Astrocyte of the spinal cord (primary cell): Measurements from ENCODE around the gene ODF2.
"Not testable (repeated sequence)": the region's sequence is repeated elsewhere in the genome, so short reads cannot be mapped to it uniquely, and the experiment has no call there.

Experiments used
- DNase-seq: peaks from one replicate; pipeline ENCODE4 v3.0.0; 2011; ENCODE audit warnings: low read depth, low spot score
- H3K4me3 ChIP-seq: 2 replicates; pipeline ENCODE4 v1.5.1; 2011; ENCODE audit warnings: low read depth, mild to moderate bottlenecking, low read length, moderate library complexity
- in situ Hi-C: cut with HindIII; loops from 2 replicates; pipeline ENCODE4 v1.10.0; 2017; ENCODE audit warnings: low sequenced_read_pairs
- TF ChIP-seq, protein P1 (sequence below): IDR thresholded peaks from 2 replicates; pipeline ENCODE4 v1.5.1; 2012; ENCODE audit warnings: low read depth, mild to moderate bottlenecking, low read length, inconsistent platforms

ODF2 gene

DNA sequence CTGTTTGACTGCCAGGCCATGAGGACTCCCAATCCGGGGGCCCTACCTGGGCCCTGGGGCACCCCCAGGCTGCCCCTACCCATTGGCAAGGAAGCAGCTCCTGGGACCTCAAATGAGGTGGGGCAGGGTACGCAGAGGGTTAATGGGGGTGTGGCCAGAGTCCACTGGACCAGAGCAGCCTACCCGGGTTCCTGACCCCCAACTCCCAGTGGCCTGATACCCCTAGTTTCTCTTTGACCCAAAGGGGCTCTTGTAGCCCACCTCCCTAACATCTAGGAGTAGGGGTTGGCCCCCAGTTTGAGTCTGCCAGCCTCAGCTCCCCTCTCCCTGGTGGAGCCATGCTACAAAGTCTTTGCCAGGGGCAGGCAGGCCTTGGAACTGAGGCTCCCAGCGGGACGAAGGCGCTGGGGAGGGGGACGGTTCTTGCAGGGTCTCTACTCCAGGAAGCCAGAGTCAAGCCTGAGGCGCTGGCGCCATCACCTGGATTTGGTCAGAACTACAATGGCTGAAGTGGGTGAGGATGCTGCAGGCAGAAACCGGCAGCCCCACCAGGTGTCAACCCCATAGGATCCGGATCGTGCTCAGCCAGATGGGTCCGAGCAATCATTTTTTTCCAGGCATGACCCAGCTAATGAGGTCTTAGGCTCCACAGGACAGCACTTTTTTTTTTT, 43.6 kb upstream of the ODF2 start:
- TF ChIP-seq, protein P1, sequence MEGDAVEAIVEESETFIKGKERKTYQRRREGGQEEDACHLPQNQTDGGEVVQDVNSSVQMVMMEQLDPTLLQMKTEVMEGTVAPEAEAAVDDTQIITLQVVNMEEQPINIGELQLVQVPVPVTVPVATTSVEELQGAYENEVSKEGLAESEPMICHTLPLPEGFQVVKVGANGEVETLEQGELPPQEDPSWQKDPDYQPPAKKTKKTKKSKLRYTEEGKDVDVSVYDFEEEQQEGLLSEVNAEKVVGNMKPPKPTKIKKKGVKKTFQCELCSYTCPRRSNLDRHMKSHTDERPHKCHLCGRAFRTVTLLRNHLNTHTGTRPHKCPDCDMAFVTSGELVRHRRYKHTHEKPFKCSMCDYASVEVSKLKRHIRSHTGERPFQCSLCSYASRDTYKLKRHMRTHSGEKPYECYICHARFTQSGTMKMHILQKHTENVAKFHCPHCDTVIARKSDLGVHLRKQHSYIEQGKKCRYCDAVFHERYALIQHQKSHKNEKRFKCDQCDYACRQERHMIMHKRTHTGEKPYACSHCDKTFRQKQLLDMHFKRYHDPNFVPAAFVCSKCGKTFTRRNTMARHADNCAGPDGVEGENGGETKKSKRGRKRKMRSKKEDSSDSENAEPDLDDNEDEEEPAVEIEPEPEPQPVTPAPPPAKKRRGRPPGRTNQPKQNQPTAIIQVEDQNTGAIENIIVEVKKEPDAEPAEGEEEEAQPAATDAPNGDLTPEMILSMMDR = peak; percentile 77
- in situ Hi-C loops = no loop called here
- DNase-seq = peak; percentile 35
- no peak overlapping the region for H3K4me3 ChIP-seq

DNA sequence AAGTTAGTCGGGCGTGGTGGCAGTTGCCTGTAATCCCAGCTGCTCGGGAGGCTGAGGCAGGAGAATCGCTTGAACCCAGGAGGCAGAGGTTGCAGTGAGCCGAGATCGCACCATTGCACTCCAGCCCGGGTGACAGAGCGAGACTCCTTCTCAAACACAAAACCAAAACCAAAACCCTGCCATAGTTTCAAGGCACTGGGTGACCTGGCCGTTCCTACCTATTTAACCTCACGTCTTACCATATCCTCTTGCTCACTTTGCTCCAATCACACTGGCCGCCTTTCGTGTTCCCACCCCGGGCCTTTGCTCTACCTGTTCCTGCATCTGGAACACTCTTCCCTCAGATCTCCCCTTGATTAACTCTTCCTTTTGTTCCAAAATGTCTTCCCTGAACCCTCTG, 42.1 kb upstream of the ODF2 start:
- in situ Hi-C loops, H3K4me3 ChIP-seq, DNase-seq: not testable (repeated sequence)

DNA sequence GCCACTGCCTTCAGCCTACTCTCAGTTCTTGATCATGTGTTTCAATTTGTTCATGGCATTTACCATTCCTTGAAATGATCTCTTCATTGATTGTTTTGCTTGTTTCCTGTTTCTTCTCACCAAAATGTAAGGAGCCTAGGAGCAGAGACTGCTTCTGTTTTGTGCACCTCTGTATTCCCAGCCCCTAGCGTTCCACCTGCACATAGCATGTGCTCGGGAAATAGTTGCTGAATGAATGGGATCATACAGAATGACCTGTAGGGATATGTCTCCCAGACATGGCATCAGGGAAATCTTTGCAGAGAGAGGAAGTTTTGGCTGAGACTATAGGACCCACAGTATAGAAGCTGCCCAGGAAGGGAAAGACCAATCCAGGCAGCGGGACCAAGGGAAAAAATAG, 41.3 kb upstream of the ODF2 start:
- in situ Hi-C loops = no loop called here
- TF ChIP-seq, protein P1 = peak; percentile 9
- H3K4me3 ChIP-seq = no peak overlapping the region

DNA sequence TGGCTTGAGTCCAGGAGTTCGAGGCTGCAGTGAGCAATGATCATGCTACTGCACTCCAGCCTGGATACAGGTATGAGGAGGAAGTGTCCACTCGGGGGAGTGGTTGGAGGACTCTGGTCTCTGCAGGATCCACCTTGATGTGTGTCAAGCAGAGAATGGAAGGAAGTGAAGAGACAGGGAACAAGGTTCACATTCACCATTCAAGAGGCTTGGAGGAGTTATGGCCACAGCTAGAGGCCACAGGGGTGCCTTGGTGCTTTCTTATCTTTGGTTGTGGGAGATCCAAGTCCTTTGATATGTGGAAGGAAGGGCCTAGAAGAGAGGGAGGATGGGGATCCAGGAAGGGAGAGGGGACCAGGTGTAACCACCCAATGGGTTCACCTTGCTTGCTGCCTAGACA, 40.5 kb upstream of the ODF2 start:
- TF ChIP-seq, protein P1 = no peak

More for the DNA sequence above, 41.3 kb upstream of the ODF2 start:
- DNase-seq = no peak

DNA sequence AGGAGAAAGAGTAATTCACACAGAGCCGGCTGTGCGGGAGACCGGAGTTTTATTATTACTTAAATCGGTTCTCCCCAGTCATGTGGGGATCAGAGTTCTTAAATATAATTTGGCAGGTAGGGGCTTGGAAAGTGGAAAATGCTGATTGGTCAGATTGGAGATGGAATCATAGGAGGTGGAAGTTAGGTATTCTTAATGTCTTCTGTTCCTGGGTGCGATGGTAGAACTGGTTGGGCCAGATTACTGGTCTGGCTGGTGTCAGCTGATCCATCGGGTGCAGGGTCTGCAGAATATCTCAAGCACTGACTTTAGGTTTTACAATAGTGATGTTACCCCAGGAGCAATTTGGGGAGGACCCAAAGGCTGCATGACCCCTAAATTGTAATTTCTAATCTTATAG, 39.8 kb upstream of the ODF2 start:
- no peak for DNase-seq
- no peak overlapping the region for H3K4me3 ChIP-seq
- TF ChIP-seq, protein P1 = no peak
- in situ Hi-C loops = no loop called here

More for the DNA sequence above, 40.5 kb upstream of the ODF2 start:
- in situ Hi-C loops = no loop called here
- H3K4me3 ChIP-seq = no peak overlapping the region
- no peak for DNase-seq

DNA sequence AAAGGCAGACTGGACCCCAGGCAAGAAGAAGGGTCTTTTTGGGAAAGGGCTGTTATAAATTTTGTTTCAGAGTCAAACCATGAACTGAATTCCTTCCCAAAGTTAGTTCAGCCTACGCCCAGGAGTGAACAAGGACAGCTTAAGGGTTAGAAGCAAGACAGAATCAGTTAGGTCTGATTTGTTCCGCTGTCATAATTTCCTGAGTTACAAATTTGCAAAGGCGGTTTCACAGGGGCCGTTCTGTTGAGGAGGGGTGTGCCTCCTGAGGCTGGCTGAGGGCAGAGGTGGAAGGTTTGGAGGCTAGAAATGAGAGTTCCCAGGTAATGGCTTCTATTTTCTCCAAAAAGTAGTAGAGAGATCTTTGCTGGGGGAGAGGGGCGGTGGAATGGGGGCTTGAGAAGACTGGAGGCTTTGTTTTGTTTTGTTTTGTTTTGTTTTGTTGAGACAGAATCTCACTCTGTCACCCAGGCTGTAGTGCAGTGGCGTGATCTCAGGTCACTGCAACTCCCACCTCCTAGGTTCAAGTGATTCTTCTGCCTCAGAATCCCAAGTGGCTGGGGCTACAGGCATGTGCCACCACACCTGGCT, 39.3 kb upstream of the ODF2 start:
- H3K4me3 ChIP-seq = no peak overlapping the region
- DNase-seq = no peak
- in situ Hi-C loops = no loop called here
- TF ChIP-seq, protein P1 = no peak

DNA sequence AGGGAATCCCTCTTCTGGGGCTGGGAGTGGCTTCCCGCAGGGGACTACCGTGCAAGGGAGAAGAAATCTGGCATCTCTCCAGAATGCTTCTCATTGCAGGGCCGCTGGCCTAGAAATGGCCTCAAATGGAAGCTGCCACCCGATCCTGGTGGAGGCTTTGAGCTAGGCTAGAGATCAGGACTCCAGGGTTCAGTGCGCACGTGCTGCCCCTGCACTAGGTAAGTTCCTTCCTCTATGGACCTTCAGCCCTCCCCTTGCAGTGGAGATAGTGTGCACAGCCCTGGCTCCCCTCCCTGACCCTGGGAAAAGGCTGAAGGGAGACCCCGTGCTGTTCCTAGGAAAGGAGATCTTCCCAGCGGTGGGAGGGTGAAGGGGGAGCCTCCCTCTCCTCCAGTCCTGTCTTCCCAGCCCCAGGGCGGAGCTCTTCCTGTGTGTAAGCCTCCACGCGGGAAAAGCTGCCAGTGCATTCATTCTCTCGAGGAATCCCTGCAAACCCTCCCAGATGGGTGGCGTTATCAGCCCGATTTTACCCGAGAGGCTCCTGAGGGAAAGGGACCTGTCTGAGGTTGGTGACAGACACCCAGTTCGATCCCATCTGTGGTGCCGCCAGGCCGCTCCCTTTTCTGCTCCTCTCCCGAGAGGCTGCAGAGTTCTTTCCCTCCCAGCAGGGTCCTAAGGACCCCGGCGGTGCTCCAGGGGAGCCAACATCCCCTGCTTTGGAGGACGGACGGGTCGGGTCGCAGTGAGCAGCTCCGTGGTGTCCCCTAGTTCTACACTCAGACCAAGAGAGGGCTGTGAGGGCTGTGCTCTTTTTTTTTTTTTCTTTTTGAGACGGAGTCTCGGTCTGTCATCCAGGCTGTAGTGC, 36.5 kb upstream of the ODF2 start:
- H3K4me3 ChIP-seq = no peak overlapping the region
- DNase-seq = no peak
- TF ChIP-seq, protein P1 = no peak
- in situ Hi-C loops = no loop called here
